Measurements from ENCODE around the gene NPPB.

Gene NPPB

GRCh38 chr1:11845641-11846335 is 13.0 kb downstream of the NPPB start:
- Histone ChIP-seq H3K36me3 (replicated peaks) (peaks cover 36% of the 10 kb centered on the region), H3K27me3 (replicated peaks) (no peaks in the 10 kb centered on the region), H3K4me3 (ENCODE audit: low read depth, low read length) (no peak overlapping the region), H3K27ac (no peak overlapping the region)
- TF ChIP-seq, protein P1, sequence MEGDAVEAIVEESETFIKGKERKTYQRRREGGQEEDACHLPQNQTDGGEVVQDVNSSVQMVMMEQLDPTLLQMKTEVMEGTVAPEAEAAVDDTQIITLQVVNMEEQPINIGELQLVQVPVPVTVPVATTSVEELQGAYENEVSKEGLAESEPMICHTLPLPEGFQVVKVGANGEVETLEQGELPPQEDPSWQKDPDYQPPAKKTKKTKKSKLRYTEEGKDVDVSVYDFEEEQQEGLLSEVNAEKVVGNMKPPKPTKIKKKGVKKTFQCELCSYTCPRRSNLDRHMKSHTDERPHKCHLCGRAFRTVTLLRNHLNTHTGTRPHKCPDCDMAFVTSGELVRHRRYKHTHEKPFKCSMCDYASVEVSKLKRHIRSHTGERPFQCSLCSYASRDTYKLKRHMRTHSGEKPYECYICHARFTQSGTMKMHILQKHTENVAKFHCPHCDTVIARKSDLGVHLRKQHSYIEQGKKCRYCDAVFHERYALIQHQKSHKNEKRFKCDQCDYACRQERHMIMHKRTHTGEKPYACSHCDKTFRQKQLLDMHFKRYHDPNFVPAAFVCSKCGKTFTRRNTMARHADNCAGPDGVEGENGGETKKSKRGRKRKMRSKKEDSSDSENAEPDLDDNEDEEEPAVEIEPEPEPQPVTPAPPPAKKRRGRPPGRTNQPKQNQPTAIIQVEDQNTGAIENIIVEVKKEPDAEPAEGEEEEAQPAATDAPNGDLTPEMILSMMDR (IDR thresholded peaks at IDR 0.05; ENCODE audit: low read depth, low read length, missing control alignments): no peak
- in situ Hi-C loops (cut with HindIII; ENCODE audit: low pct_ligation_motif_present, low sequenced_read_pairs): no loop called here
- no peak for DNase-seq

- in situ Hi-C loops (cut with HindIII; ENCODE audit: low pct_ligation_motif_present, low sequenced_read_pairs): no loop called here
- TF ChIP-seq, protein P1 (IDR thresholded peaks at IDR 0.05; ENCODE audit: low read depth, low read length, missing control alignments): no peak
- Histone ChIP-seq H3K27me3 (replicated peaks) (no peaks in the 10 kb centered on the region), H3K27ac (no peak overlapping the region), H3K4me3 (ENCODE audit: low read depth, low read length) (no peak overlapping the region), H3K36me3 (replicated peaks) (peaks cover 68% of the 10 kb centered on the region)
- peak; percentile 53 for DNase-seq
These were observed 16.3 kb downstream of the NPPB start for GRCh38 chr1:11842154-11843041.

GRCh38 chr1:11841245-11842153 is 17.2 kb downstream of the NPPB start:
- no peak for DNase-seq
- H3K27ac ChIP-seq: no peak overlapping the region
- H3K4me3 ChIP-seq (ENCODE audit: low read depth, low read length): no peak overlapping the region
- in situ Hi-C loops (cut with HindIII; ENCODE audit: low pct_ligation_motif_present, low sequenced_read_pairs): no loop called here
- H3K27me3 ChIP-seq (replicated peaks): no peaks in the 10 kb centered on the region
- H3K36me3 ChIP-seq (replicated peaks): peaks cover 77% of the 10 kb centered on the region
- TF ChIP-seq, protein P1 (IDR thresholded peaks at IDR 0.05; ENCODE audit: low read depth, low read length, missing control alignments): no peak

- DNase-seq: no peak
- H3K27me3 ChIP-seq (replicated peaks): no peaks in the 10 kb centered on the region
- H3K4me3 ChIP-seq (ENCODE audit: low read depth, low read length): no peak overlapping the region
- in situ Hi-C loops (cut with HindIII; ENCODE audit: low pct_ligation_motif_present, low sequenced_read_pairs): no loop called here
- TF ChIP-seq, protein P1 (IDR thresholded peaks at IDR 0.05; ENCODE audit: low read depth, low read length, missing control alignments): no peak
- H3K27ac ChIP-seq: no peak overlapping the region
- H3K36me3 ChIP-seq (replicated peaks): peaks cover 85% of the 10 kb centered on the region
These were observed 18.7 kb downstream of the NPPB start for GRCh38 chr1:11839727-11840705.

Measured in brain microvascular endothelial cell (primary cell).